GM23338 (cell line): ENCODE results near the gene CARHSP1. TPM values are rescaled to one million over a fixed set of nuclear protein-coding genes. Genes with fewer than 3 reads are reported as not detected.

Source experiments
- ATAC-seq: fragments of 200-7000 bp; cut with Tn5 transposase; 3 replicates; pipeline ENCODE4 v1.9.1; 2020
- DNase-seq: peaks from one replicate; pipeline ENCODE4 v3.0.0-alpha.2; 2015; ENCODE audit warnings: low spot score
- H2AFZ ChIP-seq: fragments of 200-600 bp; sonication (generic); 2 replicates; pipeline ENCODE4 v1.8.0; 2016; ENCODE audit warnings: antibody characterized with exemption, mild to moderate bottlenecking, moderate library complexity
- H3F3A ChIP-seq: fragments of 200-600 bp; sonication (generic); replicated peaks from 2 replicates; pipeline ENCODE4 v1.8.0; 2017; ENCODE audit warnings: antibody characterized with exemption, mixed run types, low read depth
- H3K27ac ChIP-seq: fragments of 200-600 bp; sonication (generic); 2 replicates; pipeline ENCODE4 v1.6.1; 2016; ENCODE audit warnings: low read depth
- H3K27me3 ChIP-seq: fragments of 200-600 bp; sonication (generic); 2 replicates; pipeline ENCODE4 v1.8.0; 2016; ENCODE audit warnings: mild to moderate bottlenecking, mixed run types, moderate library complexity; ENCODE audit not compliant: insufficient read depth
- H3K36me3 ChIP-seq: fragments of 200-600 bp; sonication (generic); 2 replicates; pipeline ENCODE4 v1.8.0; 2016; ENCODE audit warnings: mild to moderate bottlenecking; ENCODE audit not compliant: insufficient read depth
- H3K4me1 ChIP-seq: fragments of 200-600 bp; sonication (generic); 2 replicates; pipeline ENCODE4 v1.8.0; 2016; ENCODE audit warnings: mild to moderate bottlenecking, moderate library complexity; ENCODE audit not compliant: insufficient read depth
- H3K4me2 ChIP-seq: fragments of 200-600 bp; sonication (generic); 2 replicates; pipeline ENCODE4 v1.7.1; 2017; ENCODE audit warnings: mixed run types
- H3K4me3 ChIP-seq: fragments of 200-600 bp; sonication (generic); 2 replicates; pipeline ENCODE4 v1.6.1; 2016; ENCODE audit warnings: mixed run types
- H3K79me2 ChIP-seq: fragments of 200-600 bp; sonication (generic); replicated peaks from 2 replicates; pipeline ENCODE4 v1.8.0; 2017; ENCODE audit warnings: mild to moderate bottlenecking; ENCODE audit not compliant: insufficient read depth
- H3K9me2 ChIP-seq: fragments of 200-600 bp; sonication (generic); 2 replicates; pipeline ENCODE4 v1.8.0; 2017; ENCODE audit not compliant: insufficient read depth
- H4K20me1 ChIP-seq: fragments of 200-600 bp; sonication (generic); replicated peaks from 2 replicates; pipeline ENCODE4 v1.8.0; 2017; ENCODE audit warnings: mild to moderate bottlenecking; ENCODE audit not compliant: insufficient read depth
- H3K27ac Mint-ChIP-seq: 2 replicates; pipeline ENCODE4 v1.8.0; 2020; ENCODE audit warnings: inconsistent platforms, mild to moderate bottlenecking, moderate library complexity, mixed read lengths
- H3K27me3 Mint-ChIP-seq: 3 replicates; pipeline ENCODE4 v1.8.0; 2022; ENCODE audit warnings: low read depth, mild to moderate bottlenecking, moderate library complexity, mixed read lengths, inconsistent platforms; ENCODE audit not compliant: insufficient read depth, poor library complexity
- H3K36me3 Mint-ChIP-seq: 3 replicates; pipeline ENCODE4 v1.8.0; 2021; ENCODE audit warnings: low read depth, mild to moderate bottlenecking, inconsistent platforms, moderate library complexity, mixed read lengths
- H3K4me1 Mint-ChIP-seq: 3 replicates; pipeline ENCODE4 v1.8.0; 2020; ENCODE audit warnings: mild to moderate bottlenecking, inconsistent platforms, mixed read lengths
- H3K4me3 Mint-ChIP-seq: 3 replicates; pipeline ENCODE4 v1.8.0; 2021; ENCODE audit warnings: moderate library complexity, mild to moderate bottlenecking, inconsistent platforms, mixed read lengths
- H3K9me3 Mint-ChIP-seq: 3 replicates; pipeline ENCODE4 v1.8.0; 2020; ENCODE audit warnings: moderate library complexity, mild to moderate bottlenecking, inconsistent platforms, mixed read lengths
- CREB1 ChIP-seq: fragments of 250-450 bp; sonication (Bioruptor Pico); IDR thresholded peaks from 2 replicates; pipeline ENCODE4 v1.5.0; 2020; ENCODE audit warnings: low read depth, mild to moderate bottlenecking, moderate library complexity
- EZH2phosphoT487 ChIP-seq: fragments of 200-600 bp; sonication (generic); IDR thresholded peaks from one replicate; pipeline ENCODE4 v1.8.1; 2018; ENCODE audit warnings: antibody characterized with exemption; ENCODE audit not compliant: unreplicated experiment
- JUNB ChIP-seq: IDR thresholded peaks from one replicate; pipeline ENCODE4 v1.6.1; 2016; ENCODE audit warnings: antibody characterized with exemption; ENCODE audit not compliant: unreplicated experiment
- NANOG ChIP-seq: IDR thresholded peaks from 2 replicates; pipeline ENCODE4 v1.6.1; 2016; ENCODE audit warnings: antibody characterized with exemption, borderline replicate concordance
- POLR2AphosphoS5 ChIP-seq: IDR thresholded peaks from 2 replicates; pipeline ENCODE4 v1.6.1; 2016; ENCODE audit warnings: antibody characterized with exemption, low read depth
- REST ChIP-seq: IDR thresholded peaks from one replicate; pipeline ENCODE4 v1.6.1; 2018; ENCODE audit warnings: antibody characterized with exemption; ENCODE audit not compliant: unreplicated experiment
- STAT1 ChIP-seq: IDR thresholded peaks from one replicate; pipeline ENCODE4 v1.6.1; 2016; ENCODE audit warnings: antibody characterized with exemption; ENCODE audit not compliant: unreplicated experiment
- ZNF114 ChIP-seq: fragments of 250-450 bp; sonication (Bioruptor Pico); IDR thresholded peaks from 2 replicates; pipeline ENCODE4 v1.5.0; 2020; ENCODE audit warnings: mild to moderate bottlenecking, moderate library complexity
- ZNF331 ChIP-seq: fragments of 250-450 bp; sonication (Bioruptor Pico); IDR thresholded peaks from 2 replicates; pipeline ENCODE4 v1.5.0; 2020; ENCODE audit warnings: low read depth, mild to moderate bottlenecking, moderate library complexity
- ZNF462 ChIP-seq: fragments of 250-450 bp; sonication (Bioruptor Pico); IDR thresholded peaks from 2 replicates; pipeline ENCODE4 v1.5.0; 2020; ENCODE audit warnings: mild to moderate bottlenecking, moderate library complexity
- polyA plus RNA-seq: library from polyadenylated mRNA; unstranded; fragments of >200 nt; fragmentation: Nextera tagmentation; extraction: Ambion mirVana; gene quantifications from 2 replicates; pipeline ENCODE4 v1.2.1, GENCODE V29; 2016
- total RNA-seq: library from RNA; depleted of rRNA; stranded (reverse); fragments of >200 nt; shearing (Covaris generic); gene quantifications from 2 replicates; pipeline ENCODE4 v1.2.3, GENCODE V29; 2014

The CARHSP1 gene
- total and polyA plus RNA-seq, 2 experiments from 2014 or later = 286 to 339 TPM

DNA sequence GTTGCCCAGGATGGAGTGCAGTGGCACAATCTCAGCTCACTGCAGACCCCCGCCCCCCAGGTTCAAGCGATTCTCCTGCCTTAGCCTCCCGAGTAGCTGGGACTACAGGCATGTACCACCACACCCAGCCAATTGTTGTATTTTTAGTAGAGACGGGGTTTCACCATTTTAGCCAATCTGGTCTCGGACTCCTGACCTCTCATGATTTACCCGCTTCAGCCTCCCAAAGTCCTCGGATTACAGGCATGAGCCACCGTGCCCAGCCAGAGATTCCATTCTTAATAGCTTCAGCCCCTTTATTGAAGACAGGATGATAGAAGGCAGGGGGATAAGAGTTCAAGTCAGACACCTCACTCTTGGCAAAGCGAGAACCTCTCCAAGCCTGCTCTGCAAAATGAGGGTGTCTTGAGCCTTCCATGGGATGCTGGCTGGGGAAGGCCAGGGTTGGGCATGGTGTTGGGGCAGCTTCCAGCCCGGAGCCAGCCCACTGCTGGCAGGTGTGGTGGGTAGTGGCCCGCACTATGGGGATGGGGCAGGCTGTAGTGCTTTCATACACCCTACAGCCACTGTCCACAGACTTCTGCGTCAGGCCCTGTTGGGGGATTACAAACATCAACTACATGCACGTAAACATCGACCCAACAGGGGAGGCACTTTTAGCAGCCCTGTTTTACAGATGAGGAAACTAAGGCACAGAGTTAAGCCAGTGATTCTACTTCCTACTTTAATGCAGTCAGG lies 3.5 kb downstream of the CARHSP1 start:
- Histone ChIP-seq H2AFZ (no peak overlapping the region), H3K4me3 (peak overlapping the region; percentile 100), H3K9me2 (no peaks in the 10 kb centered on the region), H3K4me1 (peaks cover 53% of the 10 kb centered on the region), H3K79me2 (peaks cover 82% of the 10 kb centered on the region), H3K36me3 (no peaks in the 10 kb centered on the region), H3K27ac (peak overlapping the region; percentile 95), H3K27me3 (no peaks in the 10 kb centered on the region), H3F3A (peaks cover 37% of the 10 kb centered on the region), H4K20me1 (peaks cover 64% of the 10 kb centered on the region), H3K4me2 (peak overlapping the region; percentile 100)
- H3K36me3 Mint-ChIP-seq = peaks cover 41% of the 10 kb centered on the region
- DNase-seq (no peak), ATAC-seq (no peak)
- H3K9me3 Mint-ChIP-seq = no peaks in the 10 kb centered on the region; the same call in 2 of the 3 replicates
- H3K27me3 Mint-ChIP-seq = peaks cover 40% of the 10 kb centered on the region
- no peak for TF ChIP-seq JUNB
- peaks cover 57% of the 10 kb centered on the region for H3K4me1 Mint-ChIP-seq
- H3K4me3 Mint-ChIP-seq = peak overlapping the region; percentile 89
- H3K27ac Mint-ChIP-seq = peak overlapping the region; percentile 90

- peak overlapping the region; percentile 90 for H3K27ac Mint-ChIP-seq
- H4K20me1 ChIP-seq = peaks cover 71% of the 10 kb centered on the region
- H3K4me1 ChIP-seq = peaks cover 53% of the 10 kb centered on the region
- H3K79me2 ChIP-seq = peaks cover 90% of the 10 kb centered on the region
- no peaks in the 10 kb centered on the region for H3K9me2 ChIP-seq
- ATAC-seq (no peak), DNase-seq (no peak)
- H3K9me3 Mint-ChIP-seq = no peaks in the 10 kb centered on the region; the same call in 2 of the 3 replicates
- no peaks in the 10 kb centered on the region for H3K36me3 ChIP-seq
- no peaks in the 10 kb centered on the region for H3K27me3 ChIP-seq
- peak overlapping the region; percentile 89 for H3K4me3 Mint-ChIP-seq
- H3K4me3 ChIP-seq = peak overlapping the region; percentile 100; the same call in 1 of the 2 replicates
- peaks cover 58% of the 10 kb centered on the region for H3K4me1 Mint-ChIP-seq
- peaks cover 45% of the 10 kb centered on the region for H3K36me3 Mint-ChIP-seq
- H2AFZ ChIP-seq = no peak overlapping the region
- peak overlapping the region; percentile 95 for H3K27ac ChIP-seq
- peak overlapping the region; percentile 100 for H3K4me2 ChIP-seq
- H3F3A ChIP-seq = peaks cover 33% of the 10 kb centered on the region
- peaks cover 36% of the 10 kb centered on the region for H3K27me3 Mint-ChIP-seq
- no peak for TF ChIP-seq ZNF331 (CRISPR knock-in tag)
- TF ChIP-seq EZH2phosphoT487 = no peak
- TF ChIP-seq POLR2AphosphoS5 = no peak
- no peak for TF ChIP-seq NANOG
- no peak for TF ChIP-seq REST
- TF ChIP-seq STAT1 = no peak
- no peak for TF ChIP-seq JUNB
- TF ChIP-seq ZNF114 (CRISPR knock-in tag) = no peak
- no peak for TF ChIP-seq ZNF462
- TF ChIP-seq CREB1 = no peak
Measured at GRCh38 chr16:8864480-8865110, 4.2 kb downstream of the CARHSP1 start.
